Neural cell (in vitro differentiated cells): ENCODE results near the gene GPR139. TPM values are rescaled to one million over a fixed set of nuclear protein-coding genes. Genes with fewer than 3 reads are reported as not detected.

ENCODE experiments used
- H2AFZ ChIP-seq: fragments of 200-600, 300-800 bp; sonication (generic), shearing (Covaris generic); 2 replicates; pipeline ENCODE4 v1.6.0; 2014; ENCODE audit warnings: low read depth, mild to moderate bottlenecking, antibody characterized with exemption, low read length, moderate library complexity
- H3F3A ChIP-seq: fragments of 200-600 bp; shearing (Covaris generic); 2 replicates; pipeline ENCODE4 v1.6.1; 2016; ENCODE audit warnings: mild to moderate bottlenecking, moderate library complexity, mixed read lengths, antibody characterized with exemption, low read length; ENCODE audit not compliant: insufficient read depth, poor library complexity, severe bottlenecking
- H3K27ac ChIP-seq: fragments of 200-600, 300-800 bp; sonication (generic), shearing (Covaris generic); 2 replicates; pipeline ENCODE4 v1.5.1; 2014; ENCODE audit warnings: mild to moderate bottlenecking, low read length, moderate library complexity
- H3K27me3 ChIP-seq: fragments of 300-800, 200-600 bp; sonication (generic), shearing (Covaris generic); 2 replicates; pipeline ENCODE4 v1.6.0; 2014; ENCODE audit warnings: mild to moderate bottlenecking, low read depth, low read length, moderate library complexity; ENCODE audit not compliant: insufficient read depth
- H3K36me3 ChIP-seq: fragments of 300-800, 200-600 bp; sonication (generic), shearing (Covaris generic); 2 replicates; pipeline ENCODE4 v1.5.1; 2014; ENCODE audit warnings: mild to moderate bottlenecking, antibody characterized with exemption, low read length, moderate library complexity; ENCODE audit not compliant: insufficient read depth
- H3K4me2 ChIP-seq: fragments of 300-800, 200-600 bp; sonication (generic), shearing (Covaris generic); 2 replicates; pipeline ENCODE4 v1.6.0; 2014; ENCODE audit warnings: mild to moderate bottlenecking, low read length
- H3K4me3 ChIP-seq: fragments of 300-800, 200-600 bp; sonication (generic), shearing (Covaris generic); 2 replicates; pipeline ENCODE4 v1.5.1; 2014; ENCODE audit warnings: mild to moderate bottlenecking, low read length, moderate library complexity
- H3K79me2 ChIP-seq: fragments of 200-600 bp; shearing (Covaris generic); replicated peaks from 2 replicates; pipeline ENCODE4 v1.6.0; 2014; ENCODE audit warnings: mild to moderate bottlenecking, low read length, moderate library complexity; ENCODE audit not compliant: insufficient read depth
- H3K9ac ChIP-seq: fragments of 300-800, 200-600 bp; sonication (generic), shearing (Covaris generic); 2 replicates; pipeline ENCODE4 v1.6.1; 2016; ENCODE audit warnings: mild to moderate bottlenecking, low read length, mixed read lengths
- H3K9me2 ChIP-seq: fragments of 200-600 bp; shearing (Covaris generic); 2 replicates; pipeline ENCODE4 v1.6.1; 2016; ENCODE audit warnings: mild to moderate bottlenecking, low read length, mixed read lengths; ENCODE audit not compliant: insufficient read depth
- H3K9me3 ChIP-seq: fragments of 200-600, 300-800 bp; sonication (generic), shearing (Covaris generic); 2 replicates; pipeline ENCODE4 v1.6.1; 2016; ENCODE audit warnings: mild to moderate bottlenecking, mixed run types, low read length, moderate library complexity, mixed read lengths
- H4K20me1 ChIP-seq: fragments of 200-600 bp; shearing (Covaris generic); 2 replicates; pipeline ENCODE4 v1.6.1; 2016; ENCODE audit warnings: mild to moderate bottlenecking, mixed run types; ENCODE audit not compliant: insufficient read depth
- EP300 ChIP-seq: fragments of 450-650 bp; conservative IDR thresholded peaks from 2 replicates; pipeline ENCODE4 v1.6.1; 2014; ENCODE audit warnings: antibody characterized with exemption, mild to moderate bottlenecking, moderate library complexity; ENCODE audit not compliant: poor library complexity, severe bottlenecking
- EZH2 ChIP-seq: fragments of 200-600, 300-800 bp; shearing (Covaris generic), sonication (generic); IDR thresholded peaks from 2 replicates; pipeline ENCODE4 v1.6.1; 2014; ENCODE audit warnings: antibody characterized with exemption, low read length, borderline replicate concordance, mild to moderate bottlenecking; ENCODE audit not compliant: insufficient read depth, poor library complexity, severe bottlenecking
- MXI1 ChIP-seq: fragments of 450-650 bp; conservative IDR thresholded peaks from 2 replicates; pipeline ENCODE4 v1.6.1; 2014; ENCODE audit warnings: antibody characterized with exemption, mild to moderate bottlenecking; ENCODE audit not compliant: poor library complexity, severe bottlenecking
- POLR2AphosphoS5 ChIP-seq: IDR thresholded peaks from 2 replicates; pipeline ENCODE4 v1.6.1; 2012
- RAD21 ChIP-seq: fragments of 450-650 bp; conservative IDR thresholded peaks from 2 replicates; pipeline ENCODE4 v1.6.1; 2014; ENCODE audit warnings: antibody characterized with exemption, mild to moderate bottlenecking, moderate library complexity
- SMC3 ChIP-seq: fragments of 450-650 bp; conservative IDR thresholded peaks from 2 replicates; pipeline ENCODE4 v1.6.1; 2014; ENCODE audit warnings: antibody characterized with exemption, mild to moderate bottlenecking, moderate library complexity; ENCODE audit not compliant: poor library complexity
- TAF1 ChIP-seq: IDR thresholded peaks from 2 replicates; pipeline ENCODE4 v1.6.1; 2012; ENCODE audit warnings: low read depth
- polyA plus RNA-seq: library from polyadenylated mRNA; depleted of rRNA; stranded (reverse); fragments of >200 nt; gene quantifications from 2 replicates; pipeline ENCODE4 v1.2.3, GENCODE V29; 2014
- TF ChIP-seq, protein P1 (sequence below): IDR thresholded peaks from 2 replicates; pipeline ENCODE4 v1.6.1; 2012; ENCODE audit warnings: borderline replicate concordance
- TF ChIP-seq, protein P2 (sequence below): fragments of 450-650 bp; IDR thresholded peaks from 2 replicates; pipeline ENCODE4 v1.5.1; 2014; ENCODE audit warnings: antibody characterized with exemption, mild to moderate bottlenecking, moderate library complexity; ENCODE audit not compliant: poor library complexity, severe bottlenecking

Gene GPR139
- polyA plus RNA-seq, 1 donor from 2014 or later = 0.52 TPM

DNA sequence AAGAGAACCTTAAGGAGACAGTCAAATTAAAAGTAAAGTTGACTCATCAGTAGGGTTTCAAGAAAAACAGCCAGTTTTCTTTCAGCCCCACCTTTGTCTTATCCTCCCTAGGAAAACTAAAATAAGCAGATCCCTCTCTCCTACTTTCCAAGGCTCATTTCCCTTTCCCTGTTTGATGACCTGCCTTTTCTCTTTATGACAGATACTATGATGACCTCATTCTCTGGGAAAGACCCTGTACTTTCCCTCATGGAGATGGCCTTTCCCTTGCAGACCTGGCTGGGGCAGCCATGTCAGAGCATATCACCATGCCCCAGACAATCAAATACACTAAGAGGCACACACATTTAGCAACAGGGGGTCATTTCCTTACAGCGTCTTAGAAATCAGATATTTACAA lies 53.6 kb downstream of the GPR139 start:
- Histone ChIP-seq H4K20me1 (no peaks in the 10 kb centered on the region), H3K36me3 (no peaks in the 10 kb centered on the region)
- TF ChIP-seq MXI1 = no peak
- no peak for TF ChIP-seq POLR2AphosphoS5
- TF ChIP-seq TAF1 = no peak
- no peak for TF ChIP-seq RAD21
- no peak for TF ChIP-seq EZH2
- no peak for TF ChIP-seq EP300
- TF ChIP-seq, protein P1, sequence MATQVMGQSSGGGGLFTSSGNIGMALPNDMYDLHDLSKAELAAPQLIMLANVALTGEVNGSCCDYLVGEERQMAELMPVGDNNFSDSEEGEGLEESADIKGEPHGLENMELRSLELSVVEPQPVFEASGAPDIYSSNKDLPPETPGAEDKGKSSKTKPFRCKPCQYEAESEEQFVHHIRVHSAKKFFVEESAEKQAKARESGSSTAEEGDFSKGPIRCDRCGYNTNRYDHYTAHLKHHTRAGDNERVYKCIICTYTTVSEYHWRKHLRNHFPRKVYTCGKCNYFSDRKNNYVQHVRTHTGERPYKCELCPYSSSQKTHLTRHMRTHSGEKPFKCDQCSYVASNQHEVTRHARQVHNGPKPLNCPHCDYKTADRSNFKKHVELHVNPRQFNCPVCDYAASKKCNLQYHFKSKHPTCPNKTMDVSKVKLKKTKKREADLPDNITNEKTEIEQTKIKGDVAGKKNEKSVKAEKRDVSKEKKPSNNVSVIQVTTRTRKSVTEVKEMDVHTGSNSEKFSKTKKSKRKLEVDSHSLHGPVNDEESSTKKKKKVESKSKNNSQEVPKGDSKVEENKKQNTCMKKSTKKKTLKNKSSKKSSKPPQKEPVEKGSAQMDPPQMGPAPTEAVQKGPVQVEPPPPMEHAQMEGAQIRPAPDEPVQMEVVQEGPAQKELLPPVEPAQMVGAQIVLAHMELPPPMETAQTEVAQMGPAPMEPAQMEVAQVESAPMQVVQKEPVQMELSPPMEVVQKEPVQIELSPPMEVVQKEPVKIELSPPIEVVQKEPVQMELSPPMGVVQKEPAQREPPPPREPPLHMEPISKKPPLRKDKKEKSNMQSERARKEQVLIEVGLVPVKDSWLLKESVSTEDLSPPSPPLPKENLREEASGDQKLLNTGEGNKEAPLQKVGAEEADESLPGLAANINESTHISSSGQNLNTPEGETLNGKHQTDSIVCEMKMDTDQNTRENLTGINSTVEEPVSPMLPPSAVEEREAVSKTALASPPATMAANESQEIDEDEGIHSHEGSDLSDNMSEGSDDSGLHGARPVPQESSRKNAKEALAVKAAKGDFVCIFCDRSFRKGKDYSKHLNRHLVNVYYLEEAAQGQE = no peak
- TF ChIP-seq SMC3 = no peak
- TF ChIP-seq, protein P2, sequence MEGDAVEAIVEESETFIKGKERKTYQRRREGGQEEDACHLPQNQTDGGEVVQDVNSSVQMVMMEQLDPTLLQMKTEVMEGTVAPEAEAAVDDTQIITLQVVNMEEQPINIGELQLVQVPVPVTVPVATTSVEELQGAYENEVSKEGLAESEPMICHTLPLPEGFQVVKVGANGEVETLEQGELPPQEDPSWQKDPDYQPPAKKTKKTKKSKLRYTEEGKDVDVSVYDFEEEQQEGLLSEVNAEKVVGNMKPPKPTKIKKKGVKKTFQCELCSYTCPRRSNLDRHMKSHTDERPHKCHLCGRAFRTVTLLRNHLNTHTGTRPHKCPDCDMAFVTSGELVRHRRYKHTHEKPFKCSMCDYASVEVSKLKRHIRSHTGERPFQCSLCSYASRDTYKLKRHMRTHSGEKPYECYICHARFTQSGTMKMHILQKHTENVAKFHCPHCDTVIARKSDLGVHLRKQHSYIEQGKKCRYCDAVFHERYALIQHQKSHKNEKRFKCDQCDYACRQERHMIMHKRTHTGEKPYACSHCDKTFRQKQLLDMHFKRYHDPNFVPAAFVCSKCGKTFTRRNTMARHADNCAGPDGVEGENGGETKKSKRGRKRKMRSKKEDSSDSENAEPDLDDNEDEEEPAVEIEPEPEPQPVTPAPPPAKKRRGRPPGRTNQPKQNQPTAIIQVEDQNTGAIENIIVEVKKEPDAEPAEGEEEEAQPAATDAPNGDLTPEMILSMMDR = no peak

DNA sequence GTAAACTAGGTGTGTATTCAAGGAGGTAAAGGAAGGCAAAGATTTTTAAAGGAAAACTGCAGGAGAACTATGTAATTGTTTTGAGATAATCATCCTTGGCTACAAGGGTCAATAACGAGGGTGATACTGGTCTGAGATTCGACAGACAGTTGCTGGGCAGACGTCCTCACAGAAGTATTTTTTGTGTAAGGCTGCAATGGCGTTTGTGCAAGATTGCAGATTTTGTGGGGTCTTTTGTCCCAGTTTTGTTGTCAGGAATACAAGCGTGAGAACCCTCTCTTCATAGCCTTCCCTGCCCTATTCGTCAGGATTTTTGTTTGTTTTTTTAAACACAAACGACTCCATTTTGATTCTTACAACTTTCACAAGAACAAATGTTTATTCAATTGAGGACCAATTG lies 57.5 kb downstream of the GPR139 start:
- H3K79me2 ChIP-seq = no peaks in the 10 kb centered on the region
- H2AFZ ChIP-seq = no peak overlapping the region
- no peak overlapping the region for H3K4me2 ChIP-seq
- no peak overlapping the region for H3K4me3 ChIP-seq
- H3K9me2 ChIP-seq = no peaks in the 10 kb centered on the region
- no peak overlapping the region for H3K9ac ChIP-seq
- peaks cover 5% of the 10 kb centered on the region for H3K27me3 ChIP-seq
- no peaks in the 10 kb centered on the region for H3F3A ChIP-seq
- TF ChIP-seq TAF1 (no peak), POLR2AphosphoS5 (no peak), EP300 (no peak), SMC3 (no peak), EZH2 (no peak), RAD21 (no peak), MXI1 (no peak)
- TF ChIP-seq, protein P1 = no peak
- TF ChIP-seq, protein P2 = no peak
- H3K36me3 ChIP-seq = no peaks in the 10 kb centered on the region
- no peaks in the 10 kb centered on the region for H3K9me3 ChIP-seq
- H3K27ac ChIP-seq = no peak overlapping the region
- no peaks in the 10 kb centered on the region for H4K20me1 ChIP-seq

More for the DNA sequence above, 53.6 kb downstream of the GPR139 start:
- Histone ChIP-seq H3K9me3 (no peaks in the 10 kb centered on the region), H3K27ac (no peak overlapping the region), H3F3A (no peaks in the 10 kb centered on the region), H2AFZ (no peak overlapping the region), H3K79me2 (no peaks in the 10 kb centered on the region), H3K4me3 (no peak overlapping the region), H3K4me2 (no peak overlapping the region), H3K27me3 (peaks cover 14% of the 10 kb centered on the region), H3K9me2 (no peaks in the 10 kb centered on the region), H3K9ac (no peak overlapping the region)
